Astrocyte (in vitro differentiated cells and primary cell): ENCODE data around the gene C1orf52. TPM values are rescaled to one million over a fixed set of nuclear protein-coding genes. Genes with fewer than 3 reads are reported as not detected.

Experiments used
- DNase-seq: peaks from one replicate; pipeline ENCODE4 v3.0.0-alpha.2; 2010; ENCODE audit warnings: low read depth
- FAIRE-seq: peaks from 2 replicates; lab custom pipeline; 2011; peaks lifted over from hg19 to GRCh38; lab: Jason Lieb, UNC
- H2AFZ ChIP-seq: 2 replicates; pipeline ENCODE4 v1.6.0; 2012; ENCODE audit warnings: low read depth, low read length, inconsistent platforms
- H3K27ac ChIP-seq: 2 replicates; pipeline ENCODE4 v1.5.1; 2011; ENCODE audit warnings: low read depth, low read length, inconsistent platforms
- H3K27me3 ChIP-seq: 2 replicates; pipeline ENCODE4 v1.6.0; 2011; ENCODE audit warnings: low read length, inconsistent platforms; ENCODE audit not compliant: insufficient read depth
- H3K36me3 ChIP-seq: 2 replicates; pipeline ENCODE4 v1.5.1; 2011; ENCODE audit warnings: low read length, inconsistent platforms; ENCODE audit not compliant: insufficient read depth
- H3K4me1 ChIP-seq: 2 replicates; pipeline ENCODE4 v1.5.1; 2011; ENCODE audit warnings: low read length, inconsistent platforms; ENCODE audit not compliant: insufficient read depth
- H3K4me2 ChIP-seq: 2 replicates; pipeline ENCODE4 v1.6.0; 2012; ENCODE audit warnings: low read length, inconsistent platforms
- H3K4me3 ChIP-seq: 2 replicates; pipeline ENCODE4 v1.5.1; 2011; ENCODE audit warnings: low read depth, mild to moderate bottlenecking, low read length, inconsistent platforms; ENCODE audit not compliant: insufficient read depth
- H3K79me2 ChIP-seq: 2 replicates; pipeline ENCODE4 v1.6.0; 2012; ENCODE audit warnings: mild to moderate bottlenecking, low read length, inconsistent platforms; ENCODE audit not compliant: insufficient read depth
- H3K9ac ChIP-seq: 2 replicates; pipeline ENCODE4 v1.6.0; 2012; ENCODE audit warnings: mild to moderate bottlenecking, low read length, inconsistent platforms
- H3K9me3 ChIP-seq: 2 replicates; pipeline ENCODE4 v1.5.1; 2012; ENCODE audit warnings: low read depth, mild to moderate bottlenecking, low read length, inconsistent platforms; ENCODE audit not compliant: insufficient read depth
- H4K20me1 ChIP-seq: 2 replicates; pipeline ENCODE4 v1.6.0; 2012; ENCODE audit warnings: low read length, inconsistent platforms; ENCODE audit not compliant: insufficient read depth
- H3K27ac Mint-ChIP-seq: one replicate; pipeline ENCODE4 v1.8.0; 2021; ENCODE audit warnings: mild to moderate bottlenecking, mixed read lengths; ENCODE audit not compliant: unreplicated experiment
- H3K27me3 Mint-ChIP-seq: one replicate; pipeline ENCODE4 v1.8.0; 2021; ENCODE audit warnings: low read depth, mixed read lengths; ENCODE audit not compliant: unreplicated experiment
- H3K36me3 Mint-ChIP-seq: one replicate; pipeline ENCODE4 v1.8.0; 2021; ENCODE audit warnings: low read depth, mixed read lengths; ENCODE audit not compliant: unreplicated experiment
- H3K4me1 Mint-ChIP-seq: one replicate; pipeline ENCODE4 v1.8.0; 2021; ENCODE audit warnings: low read depth, mixed read lengths; ENCODE audit not compliant: unreplicated experiment
- H3K4me3 Mint-ChIP-seq: one replicate; pipeline ENCODE4 v1.8.0; 2021; ENCODE audit warnings: mild to moderate bottlenecking, moderate library complexity, mixed read lengths; ENCODE audit not compliant: unreplicated experiment
- H3K9me3 Mint-ChIP-seq: one replicate; pipeline ENCODE4 v1.8.0; 2021; ENCODE audit warnings: mild to moderate bottlenecking, mixed read lengths; ENCODE audit not compliant: unreplicated experiment
- EZH2 ChIP-seq: IDR thresholded peaks from 2 replicates; pipeline ENCODE4 v1.6.1; 2012; ENCODE audit warnings: mild to moderate bottlenecking, low read length, inconsistent platforms; ENCODE audit not compliant: insufficient read depth
- total RNA-seq: library from RNA; stranded (reverse); gene quantifications from 2 replicates; pipeline ENCODE4 v1.2.1, GENCODE V29; 2021
- TF ChIP-seq, protein P1 (sequence below): IDR thresholded peaks from 2 replicates; pipeline ENCODE4 v1.5.1; 2011; ENCODE audit warnings: low read depth, mild to moderate bottlenecking, inconsistent platforms, low read length, moderate library complexity; ENCODE audit not compliant: insufficient read depth

The C1orf52 gene
- total RNA-seq, 1 donor from 2014 or later: 42.4 TPM

DNA sequence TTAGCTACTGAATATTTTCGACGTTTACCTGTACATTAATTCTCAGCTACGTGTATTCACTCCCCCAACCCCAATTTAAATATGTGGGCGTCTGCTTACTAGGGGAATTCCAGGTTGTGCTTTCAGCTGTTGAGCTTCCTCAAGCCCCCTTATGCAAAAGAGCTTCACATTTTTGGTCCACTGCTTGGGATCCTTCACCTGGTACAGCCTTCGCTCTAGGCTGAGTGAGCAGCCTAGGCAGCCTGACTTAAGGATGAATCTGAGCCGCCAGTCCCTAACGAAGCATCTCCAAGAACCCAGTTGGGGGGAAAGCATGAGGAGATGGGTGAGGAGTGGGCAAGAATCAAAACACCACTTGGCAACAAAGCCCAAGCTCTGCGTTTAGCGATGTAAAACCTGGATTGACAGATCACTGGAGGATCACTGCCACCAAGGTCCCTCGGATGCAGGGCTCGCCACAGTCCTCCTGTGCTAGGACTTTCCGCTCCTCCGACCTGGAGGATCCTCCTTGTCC is 16.3 kb upstream of the C1orf52 start:
- peaks cover 39% of the 10 kb centered on the region for H3K4me1 Mint-ChIP-seq
- Histone ChIP-seq H3K9me3 (no peaks in the 10 kb centered on the region), H3K36me3 (peaks cover 11% of the 10 kb centered on the region), H4K20me1 (peaks cover 42% of the 10 kb centered on the region), H3K27ac (peak overlapping the region; percentile 94), H3K4me2 (peak overlapping the region; percentile 87), H3K27me3 (no peaks in the 10 kb centered on the region), H3K4me3 (peak overlapping the region; percentile 100), H3K4me1 (peaks cover 34% of the 10 kb centered on the region), H3K9ac (peak overlapping the region; percentile 99), H3K79me2 (peaks cover 55% of the 10 kb centered on the region), H2AFZ (peak overlapping the region; percentile 58)
- H3K27me3 Mint-ChIP-seq: no peaks in the 10 kb centered on the region
- no peak for FAIRE-seq
- no peaks in the 10 kb centered on the region for H3K9me3 Mint-ChIP-seq
- H3K36me3 Mint-ChIP-seq: peaks cover 14% of the 10 kb centered on the region
- H3K27ac Mint-ChIP-seq: peak overlapping the region; percentile 89
- no peak for DNase-seq
- TF ChIP-seq EZH2: no peak
- TF ChIP-seq, protein P1, sequence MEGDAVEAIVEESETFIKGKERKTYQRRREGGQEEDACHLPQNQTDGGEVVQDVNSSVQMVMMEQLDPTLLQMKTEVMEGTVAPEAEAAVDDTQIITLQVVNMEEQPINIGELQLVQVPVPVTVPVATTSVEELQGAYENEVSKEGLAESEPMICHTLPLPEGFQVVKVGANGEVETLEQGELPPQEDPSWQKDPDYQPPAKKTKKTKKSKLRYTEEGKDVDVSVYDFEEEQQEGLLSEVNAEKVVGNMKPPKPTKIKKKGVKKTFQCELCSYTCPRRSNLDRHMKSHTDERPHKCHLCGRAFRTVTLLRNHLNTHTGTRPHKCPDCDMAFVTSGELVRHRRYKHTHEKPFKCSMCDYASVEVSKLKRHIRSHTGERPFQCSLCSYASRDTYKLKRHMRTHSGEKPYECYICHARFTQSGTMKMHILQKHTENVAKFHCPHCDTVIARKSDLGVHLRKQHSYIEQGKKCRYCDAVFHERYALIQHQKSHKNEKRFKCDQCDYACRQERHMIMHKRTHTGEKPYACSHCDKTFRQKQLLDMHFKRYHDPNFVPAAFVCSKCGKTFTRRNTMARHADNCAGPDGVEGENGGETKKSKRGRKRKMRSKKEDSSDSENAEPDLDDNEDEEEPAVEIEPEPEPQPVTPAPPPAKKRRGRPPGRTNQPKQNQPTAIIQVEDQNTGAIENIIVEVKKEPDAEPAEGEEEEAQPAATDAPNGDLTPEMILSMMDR: no peak
- peak overlapping the region; percentile 88 for H3K4me3 Mint-ChIP-seq

DNA sequence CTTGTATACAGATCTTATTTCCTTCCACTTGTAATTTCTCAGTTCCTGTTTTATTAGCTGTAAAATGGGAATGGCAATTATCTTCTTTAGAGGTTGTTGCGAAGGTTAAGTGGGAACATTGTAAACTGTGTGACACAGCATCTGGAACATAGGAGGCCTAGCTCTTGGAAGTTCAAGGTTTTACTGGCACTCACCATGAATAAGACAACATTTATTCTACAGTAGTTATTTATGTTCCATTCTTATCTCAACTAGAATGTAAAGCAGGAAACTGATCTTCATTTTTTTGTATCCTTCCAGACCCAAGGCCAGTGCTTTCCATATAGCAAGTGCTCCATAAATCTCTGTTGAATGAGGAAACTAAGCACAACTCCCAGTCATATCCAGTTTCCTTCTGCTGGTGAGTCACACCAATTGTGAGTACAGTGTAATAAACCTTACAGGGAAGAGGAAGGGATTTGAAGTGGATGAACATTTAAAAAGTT is 15.5 kb upstream of the C1orf52 start:
- Histone ChIP-seq H3K36me3 (peaks cover 18% of the 10 kb centered on the region), H4K20me1 (peaks cover 45% of the 10 kb centered on the region), H3K4me2 (peak overlapping the region; percentile 87), H3K9ac (peak overlapping the region; percentile 99), H3K9me3 (no peaks in the 10 kb centered on the region), H3K4me3 (peak overlapping the region; percentile 100), H3K4me1 (peaks cover 34% of the 10 kb centered on the region), H3K27ac (peak overlapping the region; percentile 94), H3K27me3 (no peaks in the 10 kb centered on the region), H3K79me2 (peaks cover 63% of the 10 kb centered on the region), H2AFZ (no peak overlapping the region)
- DNase-seq: peak; percentile 75
- H3K27me3 Mint-ChIP-seq: no peaks in the 10 kb centered on the region
- H3K27ac Mint-ChIP-seq: peak overlapping the region; percentile 89
- H3K9me3 Mint-ChIP-seq: no peaks in the 10 kb centered on the region
- peak; percentile 60 for FAIRE-seq
- H3K4me3 Mint-ChIP-seq: peak overlapping the region; percentile 88
- peaks cover 39% of the 10 kb centered on the region for H3K4me1 Mint-ChIP-seq
- no peak for TF ChIP-seq EZH2
- H3K36me3 Mint-ChIP-seq: peaks cover 18% of the 10 kb centered on the region

DNA sequence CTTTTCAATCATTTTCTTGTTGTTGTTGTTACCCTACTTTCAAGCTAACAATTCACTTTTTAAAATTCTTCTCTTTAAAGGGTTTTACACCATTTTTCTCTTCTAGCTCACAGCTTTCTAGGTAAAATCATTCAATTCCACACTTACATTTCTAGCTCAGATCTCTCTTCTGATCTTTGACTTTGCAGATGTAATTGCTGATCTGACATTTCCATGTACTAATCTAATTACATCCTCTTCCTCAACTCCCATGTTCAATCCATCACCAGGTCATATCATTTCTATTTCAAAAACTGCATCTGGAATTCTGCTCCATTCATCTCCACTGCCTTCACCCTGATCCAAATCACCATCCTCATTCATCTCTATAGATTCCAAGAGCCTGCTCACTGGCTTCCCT is 13.9 kb upstream of the C1orf52 start:
- Histone ChIP-seq H3K79me2 (peaks cover 78% of the 10 kb centered on the region), H3K4me3 (no peak overlapping the region), H2AFZ (no peak overlapping the region), H3K9ac (no peak overlapping the region), H3K27me3 (no peaks in the 10 kb centered on the region), H3K4me2 (peak overlapping the region; percentile 87), H4K20me1 (peaks cover 59% of the 10 kb centered on the region), H3K27ac (no peak overlapping the region), H3K4me1 (peaks cover 20% of the 10 kb centered on the region), H3K36me3 (peaks cover 31% of the 10 kb centered on the region), H3K9me3 (no peaks in the 10 kb centered on the region)
- peaks cover 24% of the 10 kb centered on the region for H3K36me3 Mint-ChIP-seq
- TF ChIP-seq, protein P1: no peak
- no peak for TF ChIP-seq EZH2
- peaks cover 31% of the 10 kb centered on the region for H3K4me1 Mint-ChIP-seq
- FAIRE-seq (no peak), DNase-seq (no peak)
- H3K4me3 Mint-ChIP-seq: peak overlapping the region; percentile 88
- no peaks in the 10 kb centered on the region for H3K9me3 Mint-ChIP-seq
- H3K27me3 Mint-ChIP-seq: no peaks in the 10 kb centered on the region
- H3K27ac Mint-ChIP-seq: no peak overlapping the region
